K562 (cell line): Measurements from ENCODE around the gene USB1. TPM values are rescaled to one million over a fixed set of nuclear protein-coding genes. Genes with fewer than 3 reads are reported as not detected.
A peak's percentile ranks its signal among the peaks of the same experiment; 100 is the strongest.

Experiments
- ATAC-seq: fragments of 200-7000 bp; cut with Tn5 transposase; 3 replicates; pipeline ENCODE4 v1.9.1; 2020; ENCODE audit warnings: moderate library complexity
- BruUV-seq: library from RNA; stranded (reverse); fragments of 400-500 nt; replicated peaks from 2 replicates; lab custom pipeline; 2021; lab: Mats Ljungman, UMichigan
- CTCF ChIA-PET: fragments of 300-600 bp; formaldehyde crosslinking; extraction: SDS; loops from one replicate; lab custom pipeline; 2021; ENCODE audit warnings: low intra/inter-chr PET ratio; lab: Yijun Ruan, JAX
- POLR2A ChIA-PET: fragments of 300-600, 350-650 bp; sonication (Branson Sonifier 250); formaldehyde crosslinking; extraction: SDS; loops from one replicate; lab custom pipeline; 2021; ENCODE audit warnings: antibody characterized with exemption, inconsistent platforms; lab: Yijun Ruan, JAX
- DNase-seq, 4 experiments: peaks; one replicate each; pipeline versions ENCODE4 v3.0.0 to v3.0.0-alpha.2; 2011 to 2018; ENCODE audit warnings: low spot score in 3 of 4, mixed read lengths in 3 of 4; ENCODE audit errors: extremely low read depth in 1 of 4
- FAIRE-seq: peaks from 2 replicates; lab custom pipeline; 2011; peaks lifted over from hg19 to GRCh38; lab: Jason Lieb, UNC
- H2AFZ ChIP-seq: 2 replicates; pipeline ENCODE4 v1.6.0; 2011; ENCODE audit warnings: low read depth, low read length, control low read depth, inconsistent platforms
- H3K27ac ChIP-seq: fragments of 200-600 bp; 3 replicates; pipeline ENCODE4 v1.8.0; 2011; ENCODE audit warnings: low read depth, mild to moderate bottlenecking, control low read depth, inconsistent platforms, low read length, moderate library complexity, mixed read lengths; ENCODE audit errors: extremely low read depth
- H3K27me3 ChIP-seq, 2 experiments: fragments of 300-600 bp in 1 of 2; 2 replicates in 1 of 2; 3 replicates in 1 of 2; pipeline versions ENCODE4 v1.6.0 to v1.8.0; 2011; ENCODE audit warnings: inconsistent platforms in 2 of 2, low read length in 2 of 2, mild to moderate bottlenecking in 1 of 2, mixed read lengths in 1 of 2, moderate library complexity in 1 of 2; ENCODE audit not compliant: control insufficient read depth in 2 of 2, insufficient read depth in 2 of 2
- H3K36me3 ChIP-seq: fragments of 300-600 bp; 3 replicates; pipeline ENCODE4 v1.8.0; 2011; ENCODE audit warnings: mild to moderate bottlenecking, low read length, inconsistent platforms; ENCODE audit not compliant: control insufficient read depth, insufficient read depth
- H3K4me1 ChIP-seq, 2 experiments: fragments of 200-600 bp in 1 of 2; replicated peaks in 1 of 2; 2 replicates in 1 of 2; 3 replicates in 1 of 2; pipeline versions ENCODE4 v1.5.1 to v1.8.0; 2011; ENCODE audit warnings: inconsistent platforms in 2 of 2, low read length in 2 of 2, mild to moderate bottlenecking in 1 of 2, mixed read lengths in 1 of 2, moderate library complexity in 1 of 2; ENCODE audit not compliant: control insufficient read depth in 2 of 2, insufficient read depth in 2 of 2
- H3K4me2 ChIP-seq: 2 replicates; pipeline ENCODE4 v1.6.1; 2011; ENCODE audit warnings: low read length, control low read depth, inconsistent platforms, mixed read lengths; ENCODE audit not compliant: insufficient read depth
- H3K4me3 ChIP-seq: fragments of 200-600 bp; sonication (generic), shearing (Covaris generic); 2 replicates; pipeline ENCODE4 v1.5.1; 2016; ENCODE audit warnings: control low read depth, inconsistent platforms
- H3K79me2 ChIP-seq: fragments of 200-600 bp; 3 replicates; pipeline ENCODE4 v1.8.0; 2011; ENCODE audit warnings: low read length, inconsistent platforms; ENCODE audit not compliant: control insufficient read depth, insufficient read depth
- H3K9ac ChIP-seq, 2 experiments: 2 replicates each; pipeline versions ENCODE4 v1.6.0 to v1.6.1; 2011; ENCODE audit warnings: low read depth in 2 of 2, low read length in 2 of 2, control low read depth in 1 of 2, inconsistent platforms in 1 of 2, mild to moderate bottlenecking in 1 of 2, mixed read lengths in 1 of 2; ENCODE audit not compliant: insufficient read depth in 1 of 2
- H3K9me1 ChIP-seq: one replicate; pipeline ENCODE4 v1.6.0; 2011; ENCODE audit warnings: inconsistent platforms, mild to moderate bottlenecking, low read length, moderate library complexity; ENCODE audit not compliant: control insufficient read depth, insufficient read depth
- H3K9me3 ChIP-seq: replicated peaks from 2 replicates; pipeline ENCODE4 v1.5.1; 2011; ENCODE audit warnings: low read depth, low read length, inconsistent platforms; ENCODE audit not compliant: control insufficient read depth, insufficient read depth
- H4K20me1 ChIP-seq: replicated peaks from 2 replicates; pipeline ENCODE4 v1.6.1; 2011; ENCODE audit warnings: low read length, inconsistent platforms, mixed read lengths; ENCODE audit not compliant: control insufficient read depth, insufficient read depth
- CC2D1A ChIP-seq: fragments of 450-650 bp; IDR thresholded peaks from 2 replicates; pipeline ENCODE4 v1.6.1; 2017; ENCODE audit warnings: mild to moderate bottlenecking
- EP300 ChIP-seq: IDR thresholded peaks from 2 replicates; pipeline ENCODE4 v1.6.1; 2012; ENCODE audit warnings: low read length, improper control_type of control experiment
- HDAC6 ChIP-seq: IDR thresholded peaks from 2 replicates; pipeline ENCODE4 v1.6.1; 2012; ENCODE audit warnings: low read depth, mild to moderate bottlenecking, control low read depth, inconsistent platforms, low read length, moderate library complexity
- HSF4 ChIP-seq: fragments of 250-450 bp; sonication (Bioruptor Pico); IDR thresholded peaks from 2 replicates; pipeline ENCODE4 v2.1.2; 2022; ENCODE audit warnings: mild to moderate bottlenecking, moderate library complexity, borderline replicate concordance
- JUNB ChIP-seq: fragments of 450-650 bp; formaldehyde crosslinking; conservative IDR thresholded peaks from 2 replicates; pipeline ENCODE4 v1.4.0; 2020; ENCODE audit warnings: mild to moderate bottlenecking
- POLR2AphosphoS2 ChIP-seq: IDR thresholded peaks from 2 replicates; pipeline ENCODE4 v1.6.1; 2012; ENCODE audit warnings: low read length, improper control_type of control experiment
- SMAD1 ChIP-seq: fragments of 150-350 bp; IDR thresholded peaks from 2 replicates; pipeline ENCODE4 v1.6.1; 2014; ENCODE audit warnings: low read length, low read depth; ENCODE audit not compliant: partially characterized antibody
- SRSF9 ChIP-seq: fragments of 200-400 bp; formaldehyde crosslinking; IDR thresholded peaks from 2 replicates; pipeline ENCODE4 v1.6.1; 2017; ENCODE audit warnings: low read depth, low read length, borderline replicate concordance
- TBL1XR1 ChIP-seq, 2 experiments: IDR thresholded peaks; 2 replicates each; pipeline ENCODE4 v1.6.1; 2012; ENCODE audit warnings: improper control_type of control experiment in 2 of 2, low read length in 2 of 2, mild to moderate bottlenecking in 1 of 2
- XRCC5 ChIP-seq: fragments of 200-400 bp; formaldehyde crosslinking; IDR thresholded peaks from 2 replicates; pipeline ENCODE4 v1.6.1; 2017; ENCODE audit warnings: low read depth, mild to moderate bottlenecking, low read length
- ZFP36 ChIP-seq: fragments of 150-350 bp; IDR thresholded peaks from 2 replicates; pipeline ENCODE4 v1.6.1; 2018; ENCODE audit warnings: low read length, low read depth; ENCODE audit not compliant: partially characterized antibody
- ZNF133 ChIP-seq: fragments of 250-450 bp; sonication (Bioruptor Pico); IDR thresholded peaks from 2 replicates; pipeline ENCODE4 v1.4.0; 2020; ENCODE audit warnings: mild to moderate bottlenecking
- ZNF316 ChIP-seq: fragments of 450-650 bp; IDR thresholded peaks from 2 replicates; pipeline ENCODE4 v1.6.1; 2016
- WGBS: fragments of 100-300 bp; shearing (Covaris generic); methylation state at CpG from one replicate; pipeline ENCODE4 v1.1.6; 2016; ENCODE audit warnings: low coverage, mixed read lengths; ENCODE audit not compliant: insufficient coverage; ENCODE audit errors: missing lambda C conversion rate; 5-methylcytosine and 5-hydroxymethylcytosine counted together
- in situ Hi-C: fragments of 300-500 bp; cut with MboI; formaldehyde crosslinking; loops from 4 replicates; pipeline ENCODE4 v1.15.0; 2018; ENCODE audit warnings: inconsistent platforms, mixed read lengths
- intact Hi-C: fragments of 100-400 bp; cut with micrococcal nuclease; formaldehyde crosslinking; loops from 2 replicates; pipeline ENCODE4 v1.14.2; 2022
- polyA plus RNA-seq, 8 experiments: library from polyadenylated mRNA; depleted of rRNA in 4 of 8; stranded (reverse) in 5 of 8; unstranded in 3 of 8; fragments of >200 nt; fragmentation: Nextera tagmentation in 2 of 8; fragmentation: Illumina TruSeq in 1 of 8; extraction: Ambion mirVana in 2 of 8; extraction: Trizol in 1 of 8; gene quantifications; 2 replicates each; pipeline versions ENCODE4 v1.2.1 to v1.2.3, GENCODE V29; 2011 to 2014; ENCODE audit warnings: inconsistent platforms in 1 of 8, missing spikeins in 1 of 8
- total RNA-seq, 7 experiments: library from RNA; depleted of rRNA in 6 of 7; stranded (reverse); fragments of >200 nt in 6 of 7; fragmentation: Illumina TruSeq in 2 of 7; extraction: Trizol in 2 of 7; gene quantifications; 2 replicates each; pipeline versions ENCODE4 v1.2.1 to v1.2.3, GENCODE V29; 2011 to 2021; ENCODE audit warnings: low replicate concordance in 1 of 7
- TF ChIP-seq, protein P1 (sequence below): fragments of 250-450 bp; sonication (Bioruptor Pico); IDR thresholded peaks from 2 replicates; pipeline ENCODE4 v1.8.0; 2021; ENCODE audit warnings: mild to moderate bottlenecking, moderate library complexity
- TF ChIP-seq, protein P2 (sequence below): fragments of 450-650 bp; IDR thresholded peaks from 2 replicates; pipeline ENCODE4 v1.6.1; 2016; ENCODE audit warnings: low read depth, mild to moderate bottlenecking, moderate library complexity

Gene USB1
- total and polyA plus RNA-seq, 9 of the 15 experiments (the other 6 are each of a cell fraction or from before 2014, with no cell fraction given), result 11.6 to 73.6 (median 19.4) TPM

DNA sequence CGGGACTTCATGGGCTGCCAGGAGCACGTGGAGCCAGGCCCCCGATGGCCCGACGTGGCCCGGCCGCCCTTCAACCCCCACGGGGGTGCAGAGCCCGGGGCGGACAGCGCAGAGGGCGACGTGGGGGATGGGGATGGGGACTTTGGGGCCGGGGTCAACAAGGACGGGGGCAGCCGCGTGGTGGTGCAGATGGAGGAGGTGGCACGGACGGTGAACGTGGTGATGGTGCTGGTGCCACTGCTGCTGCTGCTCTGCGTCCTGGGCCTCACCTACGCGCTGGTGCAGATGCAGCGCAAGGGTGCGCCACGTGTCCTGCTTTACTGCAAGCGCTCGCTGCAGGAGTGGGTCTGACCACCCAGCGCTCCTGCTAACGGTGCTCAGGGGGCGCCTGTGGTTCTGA lies 43.9 kb downstream of the USB1 start (continued):
- TF ChIP-seq XRCC5 (no peak), ZNF133 (CRISPR knock-in tag) (no peak), SMAD1 (no peak)

DNA sequence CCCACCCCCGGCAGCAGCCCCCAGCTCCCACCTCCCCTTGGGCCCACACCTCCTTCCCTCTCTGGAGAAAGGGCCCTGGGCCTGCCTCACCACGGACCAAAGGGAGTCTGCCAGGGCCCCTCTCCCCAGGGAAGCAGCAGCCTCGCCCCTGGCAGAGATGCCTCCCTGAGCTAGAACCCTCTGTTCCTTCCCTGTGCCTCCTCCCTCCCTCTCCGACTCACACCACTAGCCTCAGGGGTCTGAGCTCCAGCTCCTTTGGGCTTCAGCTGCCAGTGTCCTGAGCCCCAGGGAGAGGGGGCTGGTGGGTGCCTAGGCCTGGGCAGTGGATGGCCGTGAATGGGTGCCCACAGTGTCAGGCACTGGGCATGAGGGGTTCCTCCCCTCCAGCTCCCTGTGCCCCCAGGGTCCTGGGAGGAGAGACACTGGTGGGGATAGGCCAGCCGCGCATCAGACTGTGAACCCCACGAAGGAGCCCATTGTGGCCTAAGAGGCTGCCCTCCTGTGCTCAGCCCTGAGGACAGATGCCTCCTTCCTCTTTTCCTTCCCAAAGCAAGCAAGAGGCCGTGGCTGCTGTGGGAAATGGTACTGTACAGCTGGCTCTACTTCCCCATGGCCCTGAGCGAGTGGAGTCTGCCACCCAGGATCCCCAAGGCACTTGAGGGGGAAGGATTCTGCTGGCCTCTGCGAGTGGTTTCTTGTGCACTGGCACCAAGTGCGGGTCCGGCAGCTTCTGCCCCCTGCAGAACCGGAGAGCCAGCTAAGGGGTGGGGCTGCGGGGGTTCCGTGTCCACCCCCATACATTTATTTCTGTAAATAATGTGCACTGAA lies 45.1 kb downstream of the USB1 start:
- Histone ChIP-seq H4K20me1 (no peaks in the 10 kb centered on the region), H3K36me3 (peaks cover 19% of the 10 kb centered on the region; the same call in 1 of the 3 replicates), H3K27me3 (no peaks in the 10 kb centered on the region), H3K79me2 (no peaks in the 10 kb centered on the region), H3K27ac (no peak overlapping the region), H3K9ac (no peak overlapping the region), H3K4me3 (no peak overlapping the region), H3K9me1 (no peaks in the 10 kb centered on the region), H3K9me3 (no peaks in the 10 kb centered on the region), H3K4me1 (peaks cover 0 to 39% of the 10 kb centered on the region in 2 experiments; a peak in 3 of 5 replicates), H3K4me2 (no peak overlapping the region), H2AFZ (no peak overlapping the region)
- 84% methylated on average over 11 of the region's 16 CpGs for WGBS
- FAIRE-seq (no peak), ATAC-seq (no peak), DNase-seq (no peak)
- ChIA-PET POLR2A (interaction anchor here (0.6 kb wide), 2 partner anchors 10 to 212 kb away, joined by 3 to 4 read pairs; no protein-coding TSS in a partner anchor), CTCF (no interaction called here)
- in situ Hi-C loops (no loop called here), intact Hi-C loops (no loop called here)
- TSS peak; percentile 48 for BruUV-seq
- TF ChIP-seq TBL1XR1 (IDR thresholded peaks at IDR 0.05; ENCODE audit: low read length in 2 of 2), result no peak
- TF ChIP-seq JUNB, result no peak
- TF ChIP-seq ZNF316, result no peak
- no peak for TF ChIP-seq SRSF9
- TF ChIP-seq EP300, result no peak
- no peak for TF ChIP-seq ZFP36
- TF ChIP-seq HSF4 (CRISPR knock-in tag), result no peak
- TF ChIP-seq, protein P1, sequence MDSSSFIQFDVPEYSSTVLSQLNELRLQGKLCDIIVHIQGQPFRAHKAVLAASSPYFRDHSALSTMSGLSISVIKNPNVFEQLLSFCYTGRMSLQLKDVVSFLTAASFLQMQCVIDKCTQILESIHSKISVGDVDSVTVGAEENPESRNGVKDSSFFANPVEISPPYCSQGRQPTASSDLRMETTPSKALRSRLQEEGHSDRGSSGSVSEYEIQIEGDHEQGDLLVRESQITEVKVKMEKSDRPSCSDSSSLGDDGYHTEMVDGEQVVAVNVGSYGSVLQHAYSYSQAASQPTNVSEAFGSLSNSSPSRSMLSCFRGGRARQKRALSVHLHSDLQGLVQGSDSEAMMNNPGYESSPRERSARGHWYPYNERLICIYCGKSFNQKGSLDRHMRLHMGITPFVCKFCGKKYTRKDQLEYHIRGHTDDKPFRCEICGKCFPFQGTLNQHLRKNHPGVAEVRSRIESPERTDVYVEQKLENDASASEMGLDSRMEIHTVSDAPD (CRISPR knock-in tag), result no peak
- no peak for TF ChIP-seq POLR2AphosphoS2
- TF ChIP-seq HDAC6, result no peak
- TF ChIP-seq, protein P2, sequence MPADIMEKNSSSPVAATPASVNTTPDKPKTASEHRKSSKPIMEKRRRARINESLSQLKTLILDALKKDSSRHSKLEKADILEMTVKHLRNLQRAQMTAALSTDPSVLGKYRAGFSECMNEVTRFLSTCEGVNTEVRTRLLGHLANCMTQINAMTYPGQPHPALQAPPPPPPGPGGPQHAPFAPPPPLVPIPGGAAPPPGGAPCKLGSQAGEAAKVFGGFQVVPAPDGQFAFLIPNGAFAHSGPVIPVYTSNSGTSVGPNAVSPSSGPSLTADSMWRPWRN, result no peak
- TF ChIP-seq CC2D1A, result no peak
